Stimulated activated CD4-positive, alpha-beta T cell treated with anti-CD3 and anti-CD28 coated beads, Interleukin-4, amount 100 ng/mL, for 24 hours (primary cell): ENCODE data around the gene XYLT1.
A peak's percentile ranks its signal among the peaks of the same experiment; 100 is the strongest.
"Not testable (repeated sequence)": the region's sequence is repeated elsewhere in the genome, so short reads cannot be mapped to it uniquely, and the experiment has no call there.

Experiments used
- DNase-seq: peaks from one replicate; pipeline ENCODE4 v3.0.0-alpha.2; 2020

The XYLT1 gene

DNA sequence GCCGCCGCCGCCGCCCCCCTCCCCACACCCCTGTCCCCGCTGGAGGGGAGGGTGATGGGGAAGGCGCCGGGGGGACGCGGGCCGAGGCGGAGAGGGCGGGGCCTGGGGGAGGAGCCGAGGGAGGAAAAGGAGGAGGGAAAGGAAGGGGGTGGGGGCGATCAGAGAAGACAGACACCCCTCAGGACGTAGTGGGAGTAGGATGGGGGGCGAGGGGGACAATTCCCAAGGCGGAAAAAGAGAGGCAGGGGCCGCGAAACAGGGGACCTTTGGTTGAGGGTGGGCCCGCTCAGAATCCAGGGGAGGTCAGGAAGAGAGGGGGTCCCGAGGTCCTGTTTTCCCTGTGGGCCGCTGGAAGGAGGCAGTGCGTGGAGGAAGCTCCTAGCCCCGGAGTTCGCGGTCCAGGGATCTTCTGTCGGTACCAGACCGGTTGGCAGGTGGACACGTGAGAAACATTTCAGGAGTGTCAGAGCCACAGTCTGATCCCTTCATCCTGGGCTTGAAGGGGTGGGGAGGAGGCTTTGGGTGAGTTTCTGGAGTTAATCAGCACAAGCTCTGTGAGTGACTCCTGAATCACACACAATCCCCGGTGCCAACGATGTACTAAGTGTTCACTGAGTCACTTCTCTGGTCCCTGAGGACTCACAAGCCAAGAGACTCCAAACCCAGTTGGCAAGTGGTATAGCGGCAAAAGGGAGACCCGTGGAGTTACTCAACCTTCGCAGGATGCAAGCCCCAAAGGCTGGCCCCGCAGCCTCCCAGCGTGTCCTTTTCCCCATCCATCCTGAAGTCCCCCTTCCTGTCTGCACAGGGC, at the start of gene XYLT1:
XYLT1 (minus strand) TSS at position 53 of the 811 bp plus-strand sequence. CDS start 164 bp downstream, outside the sequence.
- DNase-seq: peak; percentile 47

DNA sequence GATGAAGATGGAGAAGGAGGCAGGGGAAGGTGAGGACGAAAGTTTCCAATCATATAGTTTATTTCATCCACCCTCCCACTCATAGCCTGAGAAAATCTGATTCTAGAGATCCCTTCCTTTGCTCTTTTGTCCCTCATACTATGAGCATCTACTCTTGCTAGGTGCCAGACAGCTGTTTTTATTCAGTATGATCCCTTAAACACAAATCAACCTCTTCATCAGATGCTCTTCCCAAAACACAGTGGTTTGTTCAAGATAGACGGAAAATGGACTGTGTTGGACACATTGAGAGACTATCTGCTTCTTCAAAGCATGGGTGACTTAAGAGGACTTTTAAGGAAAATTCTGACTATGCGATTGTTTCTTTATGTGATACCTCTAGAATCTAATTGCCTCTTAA, 49.4 kb upstream of the XYLT1 start:
- DNase-seq: no peak

DNA sequence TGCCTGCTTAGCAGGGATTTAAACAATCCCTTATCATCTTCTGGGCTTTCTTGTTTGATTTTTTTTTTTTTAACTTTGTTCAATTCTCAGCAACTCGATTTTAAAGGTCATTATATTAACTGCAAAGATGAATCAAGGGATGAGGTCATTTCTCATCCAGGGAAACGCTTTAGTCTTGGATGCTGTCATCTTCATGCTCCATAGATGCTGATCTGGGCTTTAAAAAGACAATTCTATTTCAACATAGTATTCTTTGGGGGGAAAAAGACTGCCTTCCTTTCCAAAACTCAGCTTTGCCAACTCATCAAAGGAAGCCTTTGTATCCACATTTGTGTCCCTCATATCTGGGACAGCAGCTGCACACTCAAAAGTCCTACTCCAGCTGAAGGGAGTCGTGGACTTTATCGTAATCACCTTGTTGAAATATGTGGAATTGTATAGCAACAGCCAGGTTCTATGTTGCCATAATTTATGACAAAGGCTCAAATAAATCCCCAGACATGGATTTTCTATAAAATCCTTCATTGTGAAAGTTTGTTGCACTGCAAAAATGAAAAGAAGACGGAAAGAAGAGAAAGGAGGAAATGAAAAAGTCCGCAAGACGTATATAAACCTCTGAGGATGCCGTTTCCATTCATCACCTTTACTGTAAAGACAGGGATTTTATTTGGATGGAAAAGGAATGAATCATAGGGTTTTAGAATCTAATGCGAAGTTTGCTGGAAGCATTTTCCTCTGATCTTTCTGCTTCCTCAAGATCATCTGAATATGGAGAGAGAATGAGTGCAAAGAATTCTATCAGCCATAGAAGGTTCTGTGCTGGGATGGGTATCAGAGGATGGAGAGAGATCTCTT, 48.6 kb upstream of the XYLT1 start:
- DNase-seq: no peak

- no peak for DNase-seq
Observed at GRCh38 chr16:17518441-17518840, 47.7 kb upstream of the XYLT1 start.

GRCh38 chr16:17515421-17516210, 44.9 kb upstream of the XYLT1 start:
- no peak for DNase-seq

- no peak for DNase-seq
Observed at GRCh38 chr16:17512636-17513220, 42.0 kb upstream of the XYLT1 start.

DNA sequence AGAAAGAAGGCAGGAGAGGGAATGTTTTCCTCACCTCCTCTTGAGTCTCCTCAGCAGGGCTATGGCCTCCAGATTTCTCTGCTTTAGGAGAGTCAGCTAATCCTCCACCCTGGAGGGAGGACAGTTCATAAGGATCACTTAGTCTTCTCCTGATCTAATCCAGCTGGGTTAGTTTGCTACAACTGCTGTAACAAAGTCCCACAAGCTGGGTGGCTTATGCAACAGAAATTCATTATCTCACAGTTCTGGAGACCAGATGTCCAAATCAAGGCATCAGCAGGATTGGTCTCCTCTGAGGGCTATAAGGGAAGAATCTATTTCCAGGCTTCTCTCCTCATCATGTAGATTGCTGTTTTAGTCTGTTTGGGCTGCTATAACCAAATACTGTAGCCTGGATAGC, 40.6 kb upstream of the XYLT1 start:
- DNase-seq: no peak

DNA sequence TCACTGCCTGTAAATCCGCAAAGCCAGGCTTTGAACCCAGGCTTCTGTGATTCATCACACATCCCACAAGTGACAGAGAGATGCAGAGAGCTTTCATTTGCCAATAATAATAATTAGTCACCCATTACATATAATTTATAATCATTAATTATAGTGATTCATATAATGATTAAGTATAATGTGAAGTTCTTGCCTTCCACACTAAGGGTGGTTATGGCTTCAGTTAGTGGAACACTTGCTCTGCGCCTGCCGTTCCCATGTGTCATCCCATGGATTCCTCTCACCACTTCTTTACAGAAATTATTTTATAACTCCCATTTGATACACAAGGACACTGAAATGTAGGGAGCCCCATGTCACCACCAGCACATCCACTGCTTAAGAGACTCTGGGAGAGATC, 39.8 kb upstream of the XYLT1 start:
- DNase-seq: no peak

GRCh38 chr16:17509194-17509593, 38.4 kb upstream of the XYLT1 start:
- no peak for DNase-seq

- no peak for DNase-seq
Observed at GRCh38 chr16:17508303-17508702, 37.5 kb upstream of the XYLT1 start.

DNA sequence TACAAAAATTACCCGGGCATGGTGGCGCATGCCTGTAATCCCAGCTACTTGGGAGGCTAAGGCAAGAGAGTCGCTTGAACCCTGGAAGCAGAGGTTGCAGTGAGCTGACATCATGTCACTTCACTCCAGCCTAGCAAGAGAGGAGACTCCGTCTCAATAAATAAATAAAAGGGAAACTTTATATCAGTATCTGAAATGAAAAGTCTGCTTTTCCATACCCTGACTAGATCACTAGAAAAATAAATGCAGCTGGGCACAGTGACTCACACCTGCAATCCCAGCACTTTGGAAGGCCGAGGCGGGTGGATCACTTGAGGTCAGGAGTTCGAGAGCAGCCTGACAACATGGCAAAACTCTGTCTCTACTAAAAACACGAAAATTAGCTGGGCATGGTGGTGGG, 36.8 kb upstream of the XYLT1 start:
- not testable (repeated sequence) for DNase-seq

DNA sequence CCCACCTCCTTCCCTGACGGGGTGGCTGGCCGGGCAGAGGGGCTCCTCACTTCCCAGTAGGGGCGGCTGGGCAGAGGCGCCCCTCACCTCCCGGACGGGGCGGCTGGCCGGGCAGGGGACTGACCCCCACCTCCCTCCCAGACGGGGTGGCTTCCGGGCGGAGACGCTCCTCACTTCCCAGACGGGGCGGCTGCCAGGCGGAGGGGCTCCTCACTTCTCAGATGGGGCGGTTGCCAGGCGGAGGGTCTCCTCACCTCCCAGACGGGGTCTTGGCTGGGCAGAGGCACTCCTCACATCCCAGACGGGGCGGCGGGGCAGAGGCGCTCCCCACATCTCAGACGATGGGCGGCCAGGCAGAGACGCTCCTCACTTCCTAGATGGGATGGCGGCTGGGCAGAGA, 35.1 kb upstream of the XYLT1 start:
- not testable (repeated sequence) for DNase-seq

DNA sequence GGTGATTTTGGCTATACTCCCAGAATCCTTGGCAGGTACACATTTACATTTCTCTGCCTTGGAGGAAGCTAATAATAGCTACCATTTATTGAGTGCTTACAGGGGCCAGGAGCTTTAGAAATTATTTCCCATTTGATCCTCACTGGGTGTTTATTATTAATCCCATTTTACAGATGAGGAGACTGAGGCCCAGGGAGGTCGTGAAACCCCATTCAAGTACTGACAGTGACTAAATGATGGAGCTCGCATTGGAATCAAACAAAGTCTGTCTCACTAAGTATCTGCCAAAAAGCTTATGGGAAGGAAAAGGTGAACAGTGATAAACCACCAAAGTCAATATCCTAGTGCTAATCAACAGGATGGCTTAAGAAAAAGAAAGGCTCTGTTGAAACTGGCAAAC, 33.3 kb upstream of the XYLT1 start:
- no peak for DNase-seq

DNA sequence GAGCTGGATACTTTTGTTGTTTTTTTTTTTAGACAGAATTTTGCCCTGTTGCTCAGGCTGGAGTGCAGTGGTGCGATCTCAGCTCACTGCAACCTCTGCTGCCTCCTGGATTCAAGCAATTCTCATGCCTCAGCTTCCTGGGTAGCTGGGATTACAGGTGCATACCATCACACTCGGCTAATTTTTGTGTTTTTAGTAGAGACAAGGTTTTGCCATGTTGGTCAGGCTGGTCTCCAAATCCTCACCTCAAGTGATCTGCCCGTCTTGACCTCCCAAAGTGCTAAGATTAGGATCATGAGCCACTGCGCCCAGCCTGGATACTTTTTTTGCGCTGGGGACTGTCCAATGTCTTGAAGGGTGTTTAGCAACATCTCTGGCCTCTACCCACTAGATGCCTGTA, 32.6 kb upstream of the XYLT1 start:
- no peak for DNase-seq

GRCh38 chr16:17501321-17501720, 30.6 kb upstream of the XYLT1 start:
- DNase-seq: no peak

GRCh38 chr16:17499223-17499902, 28.6 kb upstream of the XYLT1 start:
- DNase-seq: no peak

DNA sequence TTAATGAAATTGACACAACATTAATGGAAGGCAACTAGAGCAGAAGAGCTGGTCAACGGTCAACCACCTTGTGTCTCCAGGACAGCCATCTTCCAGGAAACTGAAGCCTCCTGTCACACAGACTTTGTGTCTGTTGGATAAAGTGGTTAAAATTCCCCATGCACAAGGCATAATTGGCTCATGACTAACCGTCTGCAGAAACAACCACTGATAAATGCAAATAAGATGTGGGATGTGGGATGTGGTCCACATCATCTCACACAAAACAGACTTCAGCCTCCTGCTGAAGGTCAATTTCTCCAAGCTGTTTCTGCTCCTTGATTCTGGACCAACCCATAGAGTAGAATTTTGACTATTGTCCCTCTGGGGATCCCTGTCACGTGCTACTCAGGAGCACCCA, 26.9 kb upstream of the XYLT1 start:
- DNase-seq: no peak

GRCh38 chr16:17496891-17497290, 26.1 kb upstream of the XYLT1 start:
- DNase-seq: no peak

DNA sequence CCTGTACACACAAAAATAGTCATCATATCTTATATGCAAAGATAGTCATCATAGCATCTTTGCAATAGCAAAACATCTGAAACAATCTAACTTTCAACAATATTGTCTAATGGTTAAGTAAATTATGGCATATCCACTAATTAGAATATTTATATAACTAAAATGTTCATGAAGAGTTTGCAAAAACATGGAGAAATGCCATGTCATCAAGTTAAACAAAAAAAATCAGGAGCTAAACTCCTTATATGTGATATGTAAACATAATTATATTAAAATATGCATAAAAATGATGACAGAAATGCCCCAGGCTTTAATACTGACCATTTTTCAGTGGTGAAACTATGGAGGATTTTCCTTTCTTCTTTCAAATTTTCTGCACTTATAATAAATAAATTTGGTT, 22.3 kb upstream of the XYLT1 start:
- no peak for DNase-seq

GRCh38 chr16:17491140-17491662, 20.4 kb upstream of the XYLT1 start:
- DNase-seq: no peak

GRCh38 chr16:17488506-17488905, 17.7 kb upstream of the XYLT1 start:
- DNase-seq: no peak

- DNase-seq: no peak
Observed at GRCh38 chr16:17483351-17483750, 12.6 kb upstream of the XYLT1 start.
